GM18909 (cell line): Measurements from ENCODE around the gene TP53BP2.
"Not testable (repeated sequence)": the region's sequence is repeated elsewhere in the genome, so short reads cannot be mapped to it uniquely, and the experiment has no call there.

Experiments used
- ATAC-seq: cut with Tn5 transposase; IDR thresholded peaks from one replicate; pipeline ENCODE4 v1.9.1; 2021; ENCODE audit warnings: mild to moderate bottlenecking; ENCODE audit not compliant: unreplicated experiment, poor library complexity

The TP53BP2 gene

DNA sequence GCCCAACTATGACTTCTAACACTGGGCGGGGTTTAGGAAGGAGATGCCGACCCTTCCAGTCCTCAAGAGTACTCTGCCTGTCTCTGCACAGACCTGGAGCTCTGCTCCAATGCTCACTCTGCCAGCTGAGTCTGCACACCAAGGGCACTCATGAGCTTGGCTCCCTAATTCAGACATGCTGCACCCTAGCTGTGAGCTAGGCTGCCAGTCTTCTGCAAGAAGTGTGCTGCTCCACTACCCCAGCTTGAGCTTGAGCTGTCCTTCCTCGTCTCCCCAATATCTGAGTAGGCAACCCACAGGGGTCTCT is 13.2 kb downstream of the TP53BP2 start:
- no peak for ATAC-seq

DNA sequence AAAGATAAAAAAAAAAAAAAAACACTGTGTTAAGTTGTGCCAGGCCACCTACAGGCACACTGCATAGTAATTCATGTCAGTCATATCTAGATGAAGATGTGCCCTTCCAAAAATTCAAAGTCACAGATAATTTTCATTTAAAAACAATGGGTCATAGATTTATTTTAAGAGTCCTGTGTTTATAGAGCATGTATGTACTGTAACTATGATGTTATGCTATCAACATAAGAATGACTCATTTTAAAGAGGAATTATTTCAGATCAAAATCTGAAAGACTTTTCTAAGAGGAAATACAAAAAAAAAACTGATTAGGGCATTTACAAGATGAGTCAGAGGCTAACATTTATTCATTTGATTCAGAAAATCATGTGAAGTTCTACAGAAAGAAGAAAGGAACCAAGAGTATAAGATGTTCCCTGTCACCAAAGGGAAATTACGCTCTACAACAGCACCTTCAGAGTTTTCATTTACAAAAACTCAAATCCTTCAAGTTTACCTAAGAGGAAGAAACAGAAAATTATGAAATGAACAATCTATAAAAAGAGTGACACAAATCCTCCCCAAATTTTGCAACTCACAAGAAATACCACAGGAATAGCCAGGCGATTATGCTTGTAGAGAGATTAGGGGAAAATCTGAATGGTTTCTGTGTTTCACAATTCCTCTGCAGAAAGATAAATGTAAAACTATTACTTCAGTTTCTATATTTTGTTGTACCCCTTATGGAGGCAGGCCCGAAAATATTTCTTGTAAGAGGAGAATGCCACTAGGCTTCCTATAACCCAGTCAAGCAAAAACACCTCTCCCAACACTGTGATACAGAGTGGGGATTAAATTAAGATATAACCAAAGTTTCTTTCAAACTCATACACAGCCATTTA is 13.8 kb downstream of the TP53BP2 start:
- ATAC-seq: no peak

DNA sequence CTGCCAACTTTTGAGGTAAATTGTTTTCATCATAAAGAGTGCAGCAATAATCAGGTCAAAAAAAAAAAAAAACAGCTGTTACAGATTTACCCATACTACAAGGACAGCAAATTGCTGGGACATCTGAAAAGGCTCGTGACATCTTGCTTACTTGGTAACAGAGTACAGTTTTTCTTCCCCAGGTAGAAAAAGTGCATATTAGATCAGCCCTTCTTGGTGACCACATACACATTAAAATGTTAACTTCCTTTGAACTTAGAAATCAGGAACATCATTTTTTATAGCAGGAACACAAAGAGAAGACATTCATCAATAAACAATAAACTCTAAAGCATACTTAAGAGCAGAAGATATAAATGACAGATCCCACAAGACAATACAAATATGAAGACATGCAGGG is 16.1 kb downstream of the TP53BP2 start:
- ATAC-seq: no peak

DNA sequence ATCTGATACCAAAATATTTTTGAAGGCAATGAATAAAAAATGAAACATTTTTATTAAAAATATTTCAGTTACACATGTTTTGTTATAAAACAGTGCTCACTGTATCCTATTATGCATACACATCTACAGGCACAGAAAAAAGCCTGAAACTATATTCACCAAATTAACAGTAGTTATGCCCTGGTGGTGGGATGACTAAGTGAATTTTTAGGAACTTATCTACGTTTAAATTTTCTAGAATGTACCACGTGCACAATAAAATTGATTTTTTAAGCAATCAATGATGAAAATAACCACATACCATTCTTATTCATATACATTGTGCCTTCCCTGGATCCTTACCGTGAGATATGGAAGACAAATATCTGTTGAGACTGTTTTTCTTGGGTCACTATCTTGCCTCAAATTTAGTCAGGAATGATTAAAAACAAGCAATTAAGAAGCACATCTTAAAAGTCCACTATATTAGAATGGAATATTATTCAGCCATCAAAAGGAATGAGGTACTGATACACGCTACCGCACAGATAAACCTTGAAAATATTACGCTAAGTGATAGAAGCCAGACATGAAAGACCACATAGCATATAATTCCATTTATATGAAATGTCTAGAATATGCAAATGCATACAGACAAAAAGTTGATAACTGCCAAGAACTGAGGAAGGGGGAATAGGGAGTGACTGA is 17.4 kb downstream of the TP53BP2 start:
- ATAC-seq: no peak

DNA sequence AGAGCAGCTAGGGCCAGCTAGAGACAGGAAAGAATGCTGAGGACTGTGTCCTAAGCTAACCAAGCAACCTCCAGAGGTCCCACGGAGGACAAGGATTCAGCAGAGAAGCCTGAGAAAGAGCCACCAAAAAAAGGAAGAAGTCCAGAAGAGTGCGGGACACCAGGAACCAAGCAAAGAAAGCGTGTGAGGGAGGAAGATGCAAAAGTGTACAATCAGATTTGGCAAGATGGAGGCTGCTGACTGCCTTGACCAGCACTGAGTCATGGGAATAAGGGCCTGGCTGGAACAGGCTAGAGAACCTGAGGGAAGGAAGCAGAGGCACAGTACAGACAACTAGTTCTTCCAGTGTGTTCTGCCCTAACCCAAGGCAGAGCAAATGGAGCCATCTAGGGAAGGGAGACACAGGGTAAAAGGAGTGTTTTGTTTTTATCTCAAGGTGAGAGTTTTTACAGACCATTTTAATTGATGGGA is 18.5 kb downstream of the TP53BP2 start:
- no peak for ATAC-seq

DNA sequence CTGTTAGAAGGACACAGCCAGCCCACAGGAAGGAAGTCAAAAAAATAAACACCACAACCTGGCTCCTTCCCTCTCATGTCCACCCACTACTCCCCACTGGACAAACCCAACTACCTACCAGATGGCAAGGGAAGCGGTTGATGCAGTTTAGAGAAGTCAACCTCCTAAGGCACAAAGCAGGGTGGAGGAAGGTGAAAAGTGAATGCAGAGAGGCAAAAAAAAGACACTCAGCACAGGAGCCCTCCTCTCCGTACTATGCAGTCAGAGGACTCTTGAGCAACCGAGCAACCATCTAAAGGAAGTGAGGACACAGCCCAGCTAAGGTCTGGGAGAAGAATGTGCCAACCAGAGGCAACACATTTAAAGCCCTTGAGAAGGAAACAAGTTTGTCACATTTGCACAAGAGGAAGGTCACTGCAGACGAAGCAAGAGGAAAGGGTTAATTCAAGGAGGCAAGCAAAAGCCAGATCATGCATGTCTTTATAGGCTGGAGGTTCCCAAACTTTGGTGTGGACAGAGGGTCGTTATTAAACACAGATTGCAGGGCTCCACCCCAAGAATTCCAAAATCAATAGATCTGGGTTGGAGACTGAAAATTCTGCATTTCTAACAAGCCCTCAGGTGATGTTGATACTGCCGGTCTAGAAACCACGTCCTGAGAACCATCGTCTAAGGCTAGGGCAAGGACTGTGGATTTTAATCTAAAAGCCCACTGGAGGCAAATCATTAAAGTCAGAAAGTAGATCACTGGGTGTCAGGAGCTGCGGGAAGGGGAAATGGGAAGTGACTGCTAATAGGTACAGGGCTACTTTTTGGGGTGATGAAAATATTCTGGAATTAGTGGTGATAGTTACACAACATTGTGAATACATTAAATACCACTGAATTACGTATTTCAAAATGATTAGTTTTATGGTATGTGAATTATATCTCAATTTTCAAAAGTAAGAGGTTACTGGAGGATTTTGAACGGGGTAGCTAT is 19.7 kb downstream of the TP53BP2 start:
- ATAC-seq: no peak

DNA sequence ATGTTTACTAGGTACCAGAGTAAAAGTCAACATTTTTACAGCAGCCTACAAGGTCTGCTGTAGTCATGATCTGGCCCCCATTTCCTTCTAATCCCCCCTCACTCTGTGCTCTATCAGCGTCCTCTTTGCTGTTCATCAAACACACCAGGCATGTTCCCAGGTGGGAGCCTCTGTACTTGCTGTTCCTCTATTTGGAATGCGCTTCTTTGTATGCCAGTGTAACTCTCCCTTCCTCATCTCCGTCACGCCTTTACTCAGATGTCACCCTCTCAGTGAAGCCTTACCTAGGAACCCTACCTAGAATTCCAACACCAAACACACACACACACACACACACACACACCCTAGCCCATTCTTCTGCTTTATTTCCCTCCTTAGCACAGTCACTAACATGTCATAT is 21.0 kb downstream of the TP53BP2 start:
- ATAC-seq: no peak

DNA sequence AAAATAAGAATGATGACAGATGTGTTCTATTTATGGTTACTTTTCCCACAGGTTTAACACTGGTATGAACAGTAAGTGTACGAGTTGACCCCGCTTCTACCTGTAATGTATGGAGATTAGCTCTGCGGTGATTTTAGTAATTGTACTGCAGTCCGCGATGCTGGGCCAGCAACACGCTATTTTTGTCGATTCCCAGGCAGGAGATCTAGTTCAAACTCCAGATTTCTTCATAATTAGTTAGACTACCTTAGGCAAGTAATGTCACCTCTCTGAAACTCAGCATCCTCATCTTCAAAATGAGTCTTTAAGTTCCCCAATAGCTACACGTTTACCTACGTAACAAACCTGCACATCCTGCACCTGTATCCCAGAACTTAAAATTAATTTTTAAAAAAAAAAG is 21.5 kb downstream of the TP53BP2 start:
- ATAC-seq: no peak

DNA sequence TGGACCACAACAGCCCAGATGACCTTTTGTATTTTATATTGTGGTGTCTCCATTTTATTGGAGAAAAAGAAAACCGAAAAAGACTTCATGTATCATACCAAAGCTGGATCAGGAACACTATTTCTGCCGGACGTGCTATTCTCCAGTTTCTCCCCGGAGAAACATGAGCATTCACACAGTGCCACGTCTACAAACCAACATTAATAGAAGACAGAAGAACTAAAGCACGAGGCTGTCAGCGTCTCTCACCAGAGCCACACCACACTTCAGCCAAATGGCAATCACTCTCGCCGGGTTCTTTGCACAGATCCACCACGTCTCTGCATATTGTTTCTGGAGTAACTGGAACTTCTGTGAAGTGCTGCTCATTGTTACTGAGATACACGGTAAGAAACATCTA is 24.8 kb downstream of the TP53BP2 start:
- no peak for ATAC-seq

DNA sequence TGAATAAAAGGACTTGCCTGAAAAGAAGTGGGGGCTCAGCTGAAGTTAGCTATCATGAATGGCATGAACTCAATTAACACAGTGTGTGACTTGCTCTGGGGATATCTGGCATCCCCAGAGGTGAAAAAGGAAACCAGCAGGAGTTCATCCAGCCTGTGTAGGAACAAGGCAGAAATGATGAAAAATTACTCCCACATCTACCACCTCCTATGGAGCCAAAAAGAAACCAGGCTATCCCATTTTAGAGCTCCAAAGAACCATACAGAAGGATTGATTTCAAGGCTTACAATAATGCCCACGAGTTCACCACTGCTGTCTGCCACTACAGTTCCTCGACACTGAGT is 25.3 kb downstream of the TP53BP2 start:
- no peak for ATAC-seq

DNA sequence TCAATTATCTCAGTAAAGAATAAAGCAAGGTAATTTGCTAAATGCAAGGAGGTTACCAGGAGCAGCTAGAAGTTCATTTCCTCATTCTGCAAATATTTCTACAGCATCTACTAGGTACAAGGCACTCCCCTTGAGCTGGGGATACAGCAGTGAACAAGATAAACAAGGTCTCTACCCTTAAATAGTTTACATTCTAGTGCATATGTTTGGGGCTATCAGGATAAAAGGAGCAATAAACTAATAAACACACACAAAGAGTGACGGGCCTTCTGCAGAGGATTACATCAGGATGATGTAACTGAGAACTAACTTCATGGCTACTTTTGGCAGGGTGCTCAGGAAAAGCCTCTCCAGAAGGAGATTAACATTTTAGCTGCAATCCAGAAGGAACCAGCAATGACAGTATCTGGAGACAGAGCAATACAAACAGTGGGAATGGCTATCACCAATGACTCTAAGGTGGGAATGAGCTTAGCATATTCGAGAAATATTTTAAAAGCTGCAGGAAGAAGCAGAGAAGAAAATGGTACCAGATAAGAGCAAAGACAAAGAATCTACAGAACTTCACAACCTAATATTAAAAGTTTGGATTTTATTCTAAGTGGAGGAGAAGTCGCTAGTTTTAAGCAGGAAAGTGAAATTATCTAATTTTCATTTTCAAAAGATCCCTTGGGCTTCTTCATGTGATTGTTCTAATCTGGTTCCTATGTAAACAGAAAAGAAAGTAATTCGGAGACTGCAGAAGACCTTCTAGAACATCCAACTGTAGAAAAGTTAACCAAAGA is 25.8 kb downstream of the TP53BP2 start:
- no peak for ATAC-seq

DNA sequence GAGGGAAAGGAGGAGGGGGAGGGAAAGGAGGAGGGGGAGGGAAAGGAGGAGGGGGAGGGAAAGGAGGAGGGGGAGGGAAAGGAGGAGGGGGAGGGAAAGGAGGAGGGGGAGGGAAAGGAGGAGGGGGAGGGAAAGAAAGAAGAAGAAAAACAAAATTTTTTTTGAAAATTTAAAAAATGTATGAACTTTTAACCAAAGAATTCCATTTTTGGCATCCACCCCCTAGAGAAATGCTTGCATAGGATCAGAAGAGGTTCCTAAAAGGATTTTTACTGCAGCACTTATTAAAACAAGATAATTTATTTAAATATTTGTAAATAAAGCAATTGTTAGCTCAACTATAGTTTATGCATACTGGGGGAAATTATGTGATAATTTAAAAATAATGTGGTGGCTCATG is 28.5 kb downstream of the TP53BP2 start:
- ATAC-seq: not testable (repeated sequence)

DNA sequence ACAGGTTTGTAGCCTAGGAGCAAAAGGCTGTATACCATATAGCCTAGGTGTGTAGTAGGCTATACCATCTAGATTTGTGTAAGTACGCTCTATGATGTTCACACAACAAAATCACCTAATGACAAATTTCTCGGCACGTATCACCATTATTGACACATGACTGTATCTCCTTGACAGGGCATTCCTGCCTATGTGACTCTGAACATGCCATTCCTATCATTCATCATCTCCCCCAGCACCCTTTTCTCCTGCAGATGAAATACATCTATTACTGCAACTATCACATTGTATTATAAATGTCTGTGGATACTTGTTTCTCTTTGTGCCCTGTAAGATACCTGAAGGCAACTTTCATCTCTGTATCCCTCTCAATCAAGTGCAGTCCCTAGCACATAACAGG is 29.9 kb downstream of the TP53BP2 start:
- no peak for ATAC-seq

DNA sequence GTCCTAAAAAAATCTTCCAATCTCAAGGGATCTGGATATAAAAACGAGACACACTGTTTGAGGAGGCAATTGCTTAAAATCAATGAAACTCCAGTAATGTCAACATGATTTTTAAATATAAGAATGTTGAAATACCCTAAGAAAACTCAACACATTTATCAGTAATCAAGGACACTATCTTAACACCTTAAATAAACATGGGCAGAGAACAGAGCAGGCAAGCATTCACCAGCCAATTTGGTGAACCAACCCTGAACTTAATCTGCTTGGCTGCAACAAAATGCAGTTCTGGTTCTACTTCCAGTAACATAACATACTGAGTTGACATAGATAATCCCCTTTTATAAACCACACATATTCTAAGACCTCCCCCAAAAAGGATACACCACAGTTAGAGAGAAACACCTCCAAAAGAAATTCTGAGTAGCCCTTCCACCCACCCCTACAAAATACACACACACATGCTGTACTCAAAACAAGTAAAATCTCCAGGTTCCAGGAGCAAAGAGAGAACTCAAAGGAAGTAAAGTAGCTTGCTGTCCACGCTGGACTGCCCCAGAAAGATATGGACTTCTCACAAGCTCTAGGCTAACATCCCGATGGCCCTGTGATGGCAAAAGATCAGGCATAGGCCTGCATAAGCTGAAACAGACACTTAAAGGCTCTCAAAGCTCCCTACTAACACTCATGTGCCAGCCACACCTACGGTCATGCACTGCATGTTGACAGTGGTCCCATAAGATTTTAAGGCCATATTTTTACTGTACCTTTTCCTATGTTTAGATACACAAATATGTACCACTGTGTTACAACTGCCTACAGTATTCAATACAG is 30.5 kb downstream of the TP53BP2 start:
- ATAC-seq: no peak

DNA sequence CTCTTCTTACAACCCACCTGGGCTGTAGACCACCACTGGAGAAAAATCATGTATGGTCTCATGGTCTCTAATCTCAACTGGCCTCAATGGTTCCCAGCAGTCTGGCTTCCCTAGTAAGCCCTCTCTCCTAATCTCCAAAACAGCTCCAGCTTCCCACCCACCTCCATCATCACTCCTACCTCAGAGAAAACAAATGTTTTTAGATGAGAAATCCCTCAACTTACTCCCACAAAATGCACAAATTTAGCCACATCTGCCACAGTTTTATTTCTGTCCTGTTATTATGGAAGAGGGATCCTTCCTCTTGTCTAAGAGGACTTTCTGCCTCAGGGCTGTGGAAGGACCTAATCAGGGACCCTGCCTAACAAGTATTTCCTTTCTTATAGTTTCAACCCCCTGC is 32.1 kb downstream of the TP53BP2 start:
- ATAC-seq: no peak

DNA sequence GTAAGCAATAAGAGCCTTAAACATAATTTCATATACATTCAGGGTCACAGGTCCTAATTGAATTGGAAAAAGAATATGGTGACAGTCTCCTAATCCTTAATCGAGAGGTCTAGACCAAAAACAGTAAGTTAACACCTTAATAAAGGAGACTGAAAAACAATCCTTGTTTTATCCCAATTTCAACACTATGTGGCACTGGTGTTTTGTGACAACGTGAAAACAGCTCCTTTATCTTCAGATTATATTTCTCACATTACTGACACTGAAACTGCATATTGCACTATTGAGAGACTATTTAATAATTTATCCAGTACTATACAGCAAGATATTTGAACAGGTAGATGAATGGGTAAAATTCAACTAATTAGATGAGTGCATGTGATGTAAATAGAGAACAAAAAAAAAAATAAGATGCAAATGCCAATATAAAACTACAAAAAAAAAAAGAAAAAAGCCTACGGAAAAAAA is 34.1 kb downstream of the TP53BP2 start:
- no peak for ATAC-seq

DNA sequence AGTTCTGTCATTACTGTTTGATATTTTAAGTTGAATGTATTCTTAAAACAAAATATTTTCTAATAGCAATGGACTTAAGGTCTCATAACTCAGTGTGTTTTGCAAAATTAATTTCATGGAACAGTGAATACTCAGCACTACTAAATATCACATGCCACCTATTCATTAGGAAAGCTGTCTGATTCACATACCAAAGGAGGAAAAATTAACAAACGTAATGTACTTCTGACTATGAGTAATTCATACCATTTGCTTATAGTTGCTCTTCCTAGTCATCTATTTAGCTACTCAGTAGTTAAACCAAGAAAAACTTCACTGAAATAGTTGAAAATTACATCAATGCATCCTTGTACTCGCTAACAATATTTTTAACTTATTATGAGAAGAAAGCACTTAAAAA is 35.2 kb downstream of the TP53BP2 start:
- ATAC-seq: no peak

DNA sequence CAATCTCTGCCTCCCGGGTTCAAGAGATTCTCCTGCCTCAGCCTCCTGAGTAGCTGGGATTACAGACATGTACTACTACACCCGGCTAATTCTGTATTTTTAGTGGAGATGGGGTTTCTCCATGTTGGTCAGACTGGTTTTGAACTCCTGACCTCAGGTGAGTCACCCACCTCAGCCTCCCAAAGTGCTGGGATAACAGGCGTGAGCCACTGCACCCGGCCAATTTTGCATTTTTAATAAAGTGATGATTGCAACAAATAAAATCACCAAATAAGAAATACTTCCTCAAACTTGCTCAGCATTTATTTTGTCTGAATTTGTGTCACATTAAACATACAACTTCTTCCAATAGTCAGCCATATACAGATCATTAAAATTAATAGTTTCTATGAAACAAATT is 35.8 kb downstream of the TP53BP2 start:
- not testable (repeated sequence) for ATAC-seq

DNA sequence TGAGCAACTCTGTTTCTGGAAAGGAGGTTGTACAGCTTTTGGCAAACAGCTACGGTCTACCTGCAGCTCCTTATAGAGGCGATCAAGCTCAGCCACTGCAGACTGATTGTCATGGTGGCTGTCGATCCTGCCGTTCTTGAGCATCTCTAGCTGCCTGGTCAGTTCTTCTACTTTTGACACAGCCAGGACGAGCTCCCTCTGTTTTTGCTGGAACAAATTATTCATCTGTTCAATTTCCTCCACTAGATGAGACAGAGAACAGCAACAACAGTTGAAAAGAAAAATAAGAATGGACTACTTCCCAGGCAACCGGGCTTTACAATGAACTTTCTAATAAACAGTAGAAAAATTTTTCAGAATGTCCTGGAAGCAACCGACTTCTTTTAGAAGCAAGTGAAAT is 42.5 kb downstream of the TP53BP2 start:
- no peak for ATAC-seq
